DOHH2 (cell line): ENCODE data around the gene ATP6V1G1.

Experiments used
- EZH2phosphoT487 ChIP-seq: fragments of 200-600 bp; sonication (generic); IDR thresholded peaks from 2 replicates; pipeline ENCODE4 v1.6.1; 2017; ENCODE audit warnings: borderline replicate concordance, mild to moderate bottlenecking, antibody characterized with exemption, low read length, moderate library complexity, mixed read lengths
- TF ChIP-seq, protein P1 (sequence below): fragments of 200-600 bp; sonication (generic); IDR thresholded peaks from one replicate; pipeline ENCODE4 v1.5.1; 2014; ENCODE audit warnings: antibody characterized with exemption, mild to moderate bottlenecking, low read depth, low read length; ENCODE audit not compliant: poor library complexity, severe bottlenecking

DNA sequence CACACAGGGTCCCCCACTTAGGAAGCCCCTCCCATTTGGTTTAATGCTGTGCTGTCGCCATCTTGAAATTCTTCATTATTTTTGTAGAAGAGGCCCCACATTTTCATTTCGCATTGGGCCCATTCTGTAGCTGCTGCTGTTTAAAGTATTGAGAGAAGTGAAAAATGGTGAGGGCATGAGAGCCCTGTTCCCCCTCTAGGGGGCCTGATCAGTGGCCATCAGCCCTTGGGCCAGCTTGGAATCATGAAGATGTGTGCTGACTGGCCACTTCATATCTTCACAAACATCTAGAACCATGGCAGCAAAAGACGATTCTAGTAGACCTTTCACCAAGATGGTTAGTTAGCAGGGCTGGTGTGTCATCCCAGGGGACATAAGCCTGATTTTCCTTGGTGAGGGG, 26.8 kb downstream of the ATP6V1G1 start:
- no peak for TF ChIP-seq EZH2phosphoT487
- TF ChIP-seq, protein P1, sequence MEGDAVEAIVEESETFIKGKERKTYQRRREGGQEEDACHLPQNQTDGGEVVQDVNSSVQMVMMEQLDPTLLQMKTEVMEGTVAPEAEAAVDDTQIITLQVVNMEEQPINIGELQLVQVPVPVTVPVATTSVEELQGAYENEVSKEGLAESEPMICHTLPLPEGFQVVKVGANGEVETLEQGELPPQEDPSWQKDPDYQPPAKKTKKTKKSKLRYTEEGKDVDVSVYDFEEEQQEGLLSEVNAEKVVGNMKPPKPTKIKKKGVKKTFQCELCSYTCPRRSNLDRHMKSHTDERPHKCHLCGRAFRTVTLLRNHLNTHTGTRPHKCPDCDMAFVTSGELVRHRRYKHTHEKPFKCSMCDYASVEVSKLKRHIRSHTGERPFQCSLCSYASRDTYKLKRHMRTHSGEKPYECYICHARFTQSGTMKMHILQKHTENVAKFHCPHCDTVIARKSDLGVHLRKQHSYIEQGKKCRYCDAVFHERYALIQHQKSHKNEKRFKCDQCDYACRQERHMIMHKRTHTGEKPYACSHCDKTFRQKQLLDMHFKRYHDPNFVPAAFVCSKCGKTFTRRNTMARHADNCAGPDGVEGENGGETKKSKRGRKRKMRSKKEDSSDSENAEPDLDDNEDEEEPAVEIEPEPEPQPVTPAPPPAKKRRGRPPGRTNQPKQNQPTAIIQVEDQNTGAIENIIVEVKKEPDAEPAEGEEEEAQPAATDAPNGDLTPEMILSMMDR = no peak
